Activated CD8-positive, alpha-beta memory T cell treated with anti-CD3 and anti-CD28 coated beads for 24 hours (primary cell): ENCODE data around the gene MEAF6.
A peak's percentile ranks its signal among the peaks of the same experiment; 100 is the strongest.
"Not testable (repeated sequence)": the region's sequence is repeated elsewhere in the genome, so short reads cannot be mapped to it uniquely, and the experiment has no call there.

ENCODE experiments used
- DNase-seq: peaks from one replicate; pipeline ENCODE4 v3.0.0-alpha.2; 2020

The MEAF6 gene

DNA sequence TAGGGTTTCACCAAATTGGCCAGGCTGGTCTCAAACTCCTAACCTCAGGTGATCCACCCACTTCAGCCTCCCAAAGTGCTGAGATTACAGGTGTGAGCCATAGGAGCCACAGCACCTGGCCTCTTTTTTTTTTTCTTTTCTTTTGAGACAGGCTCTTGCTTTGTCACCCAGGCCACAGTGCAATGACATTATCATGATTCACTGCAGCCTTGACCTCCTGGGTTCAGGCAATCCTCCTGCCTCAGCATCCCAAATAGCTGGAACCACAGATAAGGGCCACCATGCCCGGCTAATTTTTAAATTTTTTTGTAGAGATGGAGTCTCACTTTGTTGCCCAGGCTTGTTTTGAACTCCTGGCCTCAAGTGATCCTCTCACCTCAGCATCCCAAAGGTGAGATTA is 15.3 kb upstream of the MEAF6 start:
- not testable (repeated sequence) for DNase-seq

DNA sequence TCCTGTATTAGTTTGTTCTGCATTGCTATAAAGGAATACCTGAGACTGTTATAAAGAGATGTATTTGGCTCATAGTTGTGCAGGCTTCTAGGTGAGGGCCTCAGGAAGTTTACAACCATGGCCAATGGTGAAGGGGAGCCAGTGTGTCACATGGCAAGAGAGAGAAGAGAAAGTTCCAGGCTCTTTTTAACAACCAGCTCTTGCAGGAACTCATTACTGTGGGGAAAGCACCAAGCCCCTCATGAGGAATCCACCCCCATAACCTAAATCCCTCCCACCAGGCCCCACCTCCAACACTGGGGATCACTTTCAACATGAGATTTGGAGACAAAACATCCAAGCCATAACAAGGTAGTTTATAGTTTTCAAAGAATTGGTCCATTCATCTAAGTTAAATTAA is 5.0 kb upstream of the MEAF6 start:
- DNase-seq, result no peak

DNA sequence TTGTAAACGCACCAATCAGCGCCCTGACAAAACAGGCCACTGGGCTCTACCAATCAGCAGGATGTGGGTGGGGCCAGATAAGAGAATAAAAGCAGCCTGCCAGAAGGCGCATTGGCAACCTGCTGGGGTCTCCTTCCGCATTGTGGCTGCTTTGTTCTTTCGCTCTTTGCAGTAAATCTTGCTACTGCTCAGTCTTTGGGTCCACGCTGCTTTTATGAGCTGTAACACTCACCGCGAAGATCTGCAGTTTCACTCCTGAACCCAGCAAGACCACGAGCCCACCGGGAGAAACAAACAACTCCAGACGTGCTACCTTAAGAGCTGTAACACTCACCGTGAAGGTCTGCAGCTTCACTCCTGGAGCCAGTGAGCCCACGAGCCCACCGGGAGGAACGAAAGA is 4.4 kb upstream of the MEAF6 start:
- DNase-seq, result peak; percentile 81

DNA sequence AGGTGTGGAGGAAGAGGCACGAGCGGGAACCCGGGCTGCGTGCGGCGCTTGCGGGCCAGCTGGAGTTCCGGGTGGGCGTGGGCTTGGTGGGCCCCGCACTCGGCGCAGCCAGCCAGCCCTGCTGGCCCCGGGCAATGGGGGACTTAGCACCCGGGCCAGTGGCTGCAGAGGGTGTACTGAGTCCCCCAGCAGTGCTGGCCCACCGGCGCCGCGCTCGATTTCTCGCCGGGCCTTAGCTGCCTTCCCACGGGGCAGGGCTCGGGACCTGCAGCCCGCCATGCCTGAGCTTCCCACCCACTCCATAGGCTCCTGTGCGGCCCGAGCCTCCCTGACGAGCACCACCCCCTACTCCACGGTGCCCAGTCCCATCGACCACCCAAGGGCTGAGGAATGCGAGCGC is 3.7 kb upstream of the MEAF6 start:
- DNase-seq, result not testable (repeated sequence)

DNA sequence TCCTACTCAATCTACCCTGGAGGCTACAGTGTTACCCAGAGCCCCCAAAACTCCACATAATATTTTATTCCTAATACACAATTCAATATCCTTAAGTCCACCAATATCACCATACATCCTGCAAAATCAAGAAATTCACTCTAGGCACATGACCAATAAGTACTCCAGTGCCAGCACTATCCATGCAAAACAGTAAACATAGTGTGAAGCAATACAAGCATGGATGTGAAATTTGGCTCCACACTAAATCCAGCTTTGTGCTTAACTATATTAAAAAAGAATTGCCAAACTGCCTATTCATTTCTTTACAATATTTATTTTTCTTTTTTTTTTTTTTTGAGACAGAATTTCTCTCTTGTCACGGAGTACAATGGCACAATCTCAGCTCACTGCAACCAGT is 3.0 kb upstream of the MEAF6 start:
- no peak for DNase-seq

DNA sequence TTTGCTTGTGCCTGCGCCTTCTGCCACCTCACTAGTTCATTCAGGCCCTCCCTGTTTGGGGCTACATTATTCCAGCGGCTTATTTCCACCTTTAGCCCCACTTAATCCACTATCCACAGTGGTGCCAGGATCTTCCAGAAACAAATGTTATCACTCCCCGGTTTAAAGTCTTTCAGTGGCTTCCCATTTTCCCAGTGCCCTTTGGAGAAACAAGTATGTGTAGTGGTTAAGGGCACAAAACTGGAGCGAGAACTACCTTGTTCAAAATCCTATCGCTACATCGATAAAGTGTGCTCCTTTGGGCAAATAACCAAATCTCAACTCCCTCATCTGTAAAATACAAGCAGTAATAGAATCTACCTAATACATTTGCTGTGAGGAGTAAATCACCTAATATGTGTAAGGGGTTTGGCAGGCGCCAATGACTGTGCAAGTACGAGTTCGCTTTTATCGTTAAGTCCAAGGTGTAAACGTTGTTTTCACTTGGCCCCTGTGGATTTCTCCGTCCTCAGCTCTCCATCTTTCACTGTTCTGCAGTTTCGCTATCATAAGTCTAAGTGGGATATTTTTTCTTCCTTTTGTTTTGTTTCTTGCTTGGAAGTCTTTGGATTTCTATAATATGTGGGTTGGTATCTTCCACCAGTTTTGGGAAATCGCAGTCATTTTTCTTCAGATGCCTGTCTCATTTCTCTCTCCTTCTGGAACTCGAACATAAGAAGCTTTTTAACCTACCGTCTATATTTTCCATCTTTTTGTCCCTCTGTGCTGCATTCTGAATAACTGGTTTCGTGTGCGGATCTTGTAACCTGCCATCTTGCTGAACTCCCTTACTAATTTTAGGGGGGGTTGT is 844 bp upstream of the MEAF6 start:
- DNase-seq, result no peak

DNA sequence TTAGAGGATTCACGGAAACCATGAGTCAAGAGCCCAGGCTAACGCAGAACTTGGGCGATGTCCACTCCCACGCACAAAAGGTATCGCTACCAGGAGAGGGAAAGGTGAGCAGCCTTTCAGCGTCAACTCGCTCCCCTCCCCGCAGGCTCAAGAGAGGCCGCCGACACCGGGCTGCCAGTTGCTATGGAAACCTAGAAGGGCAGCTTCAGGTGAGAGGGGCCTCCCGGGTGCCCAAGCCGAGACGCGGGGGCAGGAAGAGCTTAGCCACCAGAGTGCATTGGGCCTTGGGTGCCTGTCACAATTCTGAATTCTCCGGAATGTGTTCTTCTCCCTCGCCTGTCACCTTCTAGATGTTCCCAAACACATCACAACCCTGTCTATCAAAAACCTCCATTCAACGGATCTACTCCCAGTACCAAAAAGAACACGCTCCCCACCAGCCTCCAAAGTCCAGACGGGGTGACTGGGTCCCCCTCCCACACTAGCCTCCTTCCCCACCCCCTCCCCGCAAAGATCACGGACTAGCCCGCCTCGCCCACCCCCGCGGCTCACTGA is 694 bp downstream of the MEAF6 start:
- peak; percentile 84 for DNase-seq

DNA sequence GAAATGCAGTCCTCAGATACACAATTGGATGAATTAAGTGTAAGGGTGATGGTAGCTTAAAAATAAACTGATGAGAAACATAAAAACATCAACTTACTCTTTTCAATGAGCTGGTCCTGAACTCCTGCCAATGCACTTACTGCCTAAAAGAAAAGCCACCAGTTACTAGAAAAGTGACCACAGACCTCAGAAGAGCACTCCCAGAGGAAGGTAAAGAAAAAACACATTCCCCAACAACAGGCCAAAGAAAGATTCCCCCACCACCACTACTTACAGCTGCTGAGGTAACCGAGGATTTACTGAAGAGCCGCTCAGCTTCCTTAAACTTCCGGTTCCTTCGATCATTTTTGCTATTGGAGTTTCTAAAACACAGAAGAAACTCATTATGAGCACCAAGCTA is 5.4 kb downstream of the MEAF6 start:
- DNase-seq, result no peak

DNA sequence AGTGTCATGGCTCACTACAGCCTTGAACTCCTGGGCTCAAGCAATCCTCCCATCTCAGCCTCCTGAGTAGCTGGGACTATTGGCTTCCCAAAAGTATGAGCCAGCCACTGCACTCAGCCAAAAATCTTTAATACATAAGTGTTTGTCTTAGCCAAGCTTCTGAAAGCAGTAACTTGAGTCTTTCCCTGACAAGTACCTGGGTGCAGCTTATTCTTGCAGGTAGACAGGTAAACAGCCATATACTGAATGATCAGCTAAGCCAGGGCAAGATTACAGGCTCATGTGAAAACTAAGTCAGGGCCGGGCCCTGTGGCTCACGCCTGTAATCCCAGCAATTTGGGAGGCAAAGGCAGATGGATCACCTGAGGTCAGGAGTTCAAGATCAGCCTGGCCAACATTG is 7.8 kb downstream of the MEAF6 start:
- DNase-seq, result no peak

DNA sequence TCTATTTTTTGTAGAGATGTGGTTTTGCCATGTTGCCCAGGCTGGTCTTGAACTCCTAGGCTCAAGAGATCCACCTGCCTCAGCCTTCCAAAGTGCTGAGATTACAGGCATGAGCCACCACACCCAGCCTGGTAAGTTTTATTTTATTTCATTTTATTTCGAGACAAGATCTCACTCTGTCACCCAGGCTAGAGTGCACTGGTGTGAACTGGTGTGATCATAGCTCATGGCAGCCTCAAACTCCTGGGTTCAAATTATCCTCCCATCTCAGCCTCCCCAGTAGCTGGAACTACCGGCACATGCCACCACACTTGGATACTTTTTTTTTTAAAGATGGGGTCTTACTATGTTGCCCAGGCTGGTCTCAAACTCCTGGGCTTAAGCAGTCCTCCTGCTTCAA is 11.8 kb downstream of the MEAF6 start:
- not testable (repeated sequence) for DNase-seq

DNA sequence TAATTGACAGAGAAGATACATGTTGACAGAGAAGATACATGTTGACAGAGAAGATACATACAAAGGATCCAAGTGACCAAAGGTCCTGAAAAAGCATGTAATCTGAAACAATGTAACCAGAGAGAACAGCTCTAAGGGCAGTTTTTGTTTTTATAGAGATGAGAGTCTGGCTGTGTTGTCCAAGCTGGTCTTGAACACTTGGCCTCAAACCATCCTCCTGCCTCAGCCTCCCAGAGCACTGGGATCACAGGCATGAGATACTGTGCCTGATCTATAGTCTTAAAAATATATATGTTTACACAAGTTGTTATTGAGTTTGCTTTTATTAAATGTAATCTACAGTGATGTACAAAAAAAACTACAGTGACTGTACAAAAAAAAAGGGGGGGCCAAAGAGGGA is 12.5 kb downstream of the MEAF6 start:
- DNase-seq, result no peak

DNA sequence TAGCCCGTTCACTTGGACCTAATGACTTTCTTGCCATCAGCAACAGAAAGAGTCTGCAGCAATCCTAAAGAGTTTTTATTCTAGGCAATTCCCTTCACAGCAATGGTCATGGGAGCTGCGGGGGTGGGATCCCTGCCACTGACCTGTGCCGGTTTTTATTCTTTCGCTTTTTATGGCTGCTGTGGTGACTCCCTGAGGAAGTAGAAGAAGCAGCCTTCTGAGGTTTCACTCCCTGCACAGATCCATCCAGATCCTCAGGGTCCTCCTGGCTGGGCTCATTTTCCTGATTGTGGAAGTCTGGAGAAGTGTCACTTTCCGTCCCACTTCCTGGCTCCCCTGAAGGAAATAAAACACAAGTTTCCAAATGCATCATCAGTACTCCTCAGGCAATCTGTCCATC is 12.9 kb downstream of the MEAF6 start:
- DNase-seq, result no peak

DNA sequence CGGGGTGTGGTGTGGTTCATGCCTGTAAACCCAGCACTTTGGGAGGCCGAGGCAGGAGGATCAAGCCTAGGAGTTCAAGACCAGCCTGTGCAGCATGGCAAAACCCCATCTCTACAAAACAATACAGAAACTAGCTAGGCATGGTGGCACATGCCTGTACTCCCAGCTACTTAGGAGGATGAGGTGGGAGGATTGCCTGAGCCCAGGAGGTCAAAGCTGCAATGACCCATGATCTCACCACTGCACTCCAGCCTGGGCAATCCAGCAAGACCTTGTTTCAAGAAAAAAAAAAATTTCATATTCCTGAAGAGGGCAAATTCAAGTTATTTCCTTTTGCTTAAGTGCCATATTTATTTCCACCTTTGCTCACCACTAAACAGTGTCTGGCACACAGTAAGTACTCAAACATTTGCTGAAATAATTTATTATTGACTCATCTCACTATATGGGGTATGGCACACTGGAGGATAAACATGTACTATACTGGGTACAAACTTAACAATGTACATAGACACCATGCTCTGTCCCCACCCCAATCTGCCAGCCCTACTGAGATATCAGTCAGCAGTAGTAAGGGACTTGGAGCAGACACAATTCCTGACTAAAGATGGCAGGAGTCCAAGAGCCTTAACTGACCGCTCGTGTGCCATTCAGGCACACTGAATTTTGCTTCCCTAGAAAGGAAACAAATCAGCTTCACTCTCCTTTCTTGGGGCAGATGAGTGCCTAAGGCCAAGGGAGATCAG is 15.5 kb downstream of the MEAF6 start:
- no peak for DNase-seq

DNA sequence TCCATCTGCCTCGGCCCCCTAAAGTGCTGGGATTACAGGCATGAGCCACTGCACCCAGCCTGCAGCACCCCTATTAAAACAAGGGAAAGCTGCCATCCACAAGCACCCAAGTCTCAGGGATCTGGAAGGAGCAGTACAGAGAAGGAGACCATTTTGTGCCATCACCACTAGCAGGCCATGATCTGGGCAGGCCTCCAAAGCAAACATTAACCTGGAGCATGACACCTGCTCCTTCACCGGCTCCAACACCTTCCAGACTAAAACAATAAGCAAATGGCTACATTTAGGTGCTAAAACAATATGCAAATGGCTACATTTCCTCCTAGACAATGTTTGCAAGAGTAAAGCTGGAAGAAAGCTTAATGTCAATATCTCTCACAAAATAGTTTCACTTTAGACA is 16.7 kb downstream of the MEAF6 start:
- DNase-seq, result no peak

DNA sequence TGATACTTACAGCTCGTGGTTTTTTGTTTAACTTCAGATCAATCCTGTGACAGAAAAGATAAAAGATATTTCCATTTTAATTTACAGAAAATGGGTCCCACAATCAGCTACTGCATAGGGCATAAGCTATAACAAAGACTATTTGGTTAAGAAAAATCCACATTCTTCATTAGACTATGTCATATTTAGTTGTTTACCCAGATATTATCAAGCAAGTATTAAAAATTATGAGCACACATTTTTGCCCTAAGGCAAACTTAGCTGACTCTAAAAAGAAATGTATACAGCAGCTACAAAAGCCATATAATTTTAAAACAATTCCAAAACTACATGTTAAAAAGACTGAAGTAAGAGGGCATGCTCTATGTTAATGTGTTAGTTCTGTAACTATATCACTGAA is 18.7 kb downstream of the MEAF6 start:
- DNase-seq, result no peak

DNA sequence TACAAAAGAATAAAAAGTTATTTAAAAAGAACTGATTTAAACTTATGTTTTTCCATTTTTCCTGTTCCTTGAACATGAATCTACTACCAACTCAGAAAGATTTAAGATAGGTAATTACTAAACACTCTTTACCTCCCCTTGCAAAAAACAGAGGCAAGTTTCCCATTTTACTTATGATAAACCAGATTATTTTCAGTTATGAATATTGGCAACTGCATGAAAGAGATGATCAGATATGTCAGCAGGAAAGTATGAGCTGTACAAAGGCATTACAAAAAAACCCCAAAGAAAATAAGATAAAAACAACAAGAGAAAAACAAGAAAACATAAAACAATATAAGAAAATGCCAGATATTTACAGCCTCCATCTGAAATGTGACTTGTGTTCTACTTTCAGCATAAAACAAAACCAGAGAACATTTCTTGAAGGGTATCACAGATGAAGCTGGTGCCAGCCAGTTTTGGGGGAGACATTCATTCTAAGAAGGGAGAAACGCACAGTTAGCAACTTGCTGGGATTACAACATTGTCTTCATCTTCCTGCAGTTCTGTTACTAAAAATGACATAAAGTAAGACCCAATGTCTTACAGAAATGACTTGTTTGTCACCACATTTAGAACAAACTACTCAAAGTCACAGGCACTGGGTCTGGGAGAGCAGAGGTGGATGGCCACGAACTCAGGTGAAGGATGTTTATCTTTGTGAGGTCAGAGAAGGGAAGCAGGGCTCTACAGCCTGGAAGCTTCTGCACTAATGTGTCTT is 21.0 kb downstream of the MEAF6 start:
- DNase-seq, result no peak

DNA sequence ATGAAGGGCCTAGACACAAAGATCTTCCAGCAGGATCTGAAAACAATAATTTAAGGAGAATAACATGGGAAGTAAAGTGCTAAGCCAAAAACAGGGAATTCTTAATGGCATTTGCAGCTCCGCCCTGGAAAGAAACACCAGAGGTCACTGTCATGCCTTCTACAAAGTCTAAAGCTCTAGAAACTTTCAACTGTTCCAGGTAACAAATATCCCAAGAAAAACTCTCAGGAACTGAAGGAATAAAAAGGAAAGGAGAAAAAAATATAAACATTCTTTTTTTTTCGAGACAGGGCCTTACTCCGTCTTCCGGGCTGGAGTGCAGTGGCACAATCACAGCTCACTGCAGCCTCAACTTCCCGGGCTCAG is 27.0 kb downstream of the MEAF6 start:
- no peak for DNase-seq

DNA sequence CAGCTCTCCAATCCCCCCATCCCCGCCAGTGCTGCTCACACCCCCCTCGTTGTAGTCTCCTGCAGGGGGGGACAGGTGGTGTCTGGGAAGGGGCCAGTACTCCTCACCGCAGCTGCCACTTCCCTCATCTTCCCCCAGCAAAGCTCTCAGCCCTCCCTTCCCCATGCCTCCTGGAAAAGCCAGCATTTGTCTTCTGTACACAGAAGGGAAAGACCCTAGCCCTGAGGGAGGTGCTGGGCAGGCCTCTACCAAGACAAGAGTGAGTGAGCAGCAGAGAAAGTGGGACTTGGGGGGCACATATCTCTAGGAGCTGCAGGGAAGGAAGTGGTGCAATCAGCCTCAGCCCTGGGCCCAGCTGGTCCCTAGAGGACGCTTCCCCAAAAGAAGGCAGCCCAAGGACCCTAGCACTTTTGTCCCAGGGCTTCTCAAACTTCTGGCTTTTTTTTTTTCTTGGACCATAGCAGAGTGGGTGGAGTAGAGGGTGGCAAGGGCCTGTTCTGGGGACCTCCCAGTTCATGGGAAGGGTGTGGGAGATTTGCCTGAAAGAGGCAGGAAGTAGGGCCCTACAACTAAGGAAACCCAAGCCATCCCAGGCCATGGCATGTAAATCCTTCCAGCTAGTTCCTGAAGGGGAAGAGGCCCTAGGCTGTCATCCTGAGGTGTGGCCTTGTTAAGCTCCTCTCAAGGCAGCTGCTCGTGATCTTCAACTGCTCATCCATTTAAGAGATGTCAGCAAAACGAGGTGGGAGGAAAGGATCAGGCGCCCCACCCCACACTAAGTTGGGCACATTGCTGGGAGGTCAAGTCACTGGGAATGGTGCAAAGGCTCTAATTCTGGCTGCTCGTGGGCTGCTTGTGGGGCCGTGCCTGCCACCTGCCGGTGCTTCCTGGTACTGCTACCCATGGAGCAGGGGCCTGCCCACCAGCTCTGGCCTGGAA is 27.6 kb downstream of the MEAF6 start:
- DNase-seq, result peak; percentile 96

DNA sequence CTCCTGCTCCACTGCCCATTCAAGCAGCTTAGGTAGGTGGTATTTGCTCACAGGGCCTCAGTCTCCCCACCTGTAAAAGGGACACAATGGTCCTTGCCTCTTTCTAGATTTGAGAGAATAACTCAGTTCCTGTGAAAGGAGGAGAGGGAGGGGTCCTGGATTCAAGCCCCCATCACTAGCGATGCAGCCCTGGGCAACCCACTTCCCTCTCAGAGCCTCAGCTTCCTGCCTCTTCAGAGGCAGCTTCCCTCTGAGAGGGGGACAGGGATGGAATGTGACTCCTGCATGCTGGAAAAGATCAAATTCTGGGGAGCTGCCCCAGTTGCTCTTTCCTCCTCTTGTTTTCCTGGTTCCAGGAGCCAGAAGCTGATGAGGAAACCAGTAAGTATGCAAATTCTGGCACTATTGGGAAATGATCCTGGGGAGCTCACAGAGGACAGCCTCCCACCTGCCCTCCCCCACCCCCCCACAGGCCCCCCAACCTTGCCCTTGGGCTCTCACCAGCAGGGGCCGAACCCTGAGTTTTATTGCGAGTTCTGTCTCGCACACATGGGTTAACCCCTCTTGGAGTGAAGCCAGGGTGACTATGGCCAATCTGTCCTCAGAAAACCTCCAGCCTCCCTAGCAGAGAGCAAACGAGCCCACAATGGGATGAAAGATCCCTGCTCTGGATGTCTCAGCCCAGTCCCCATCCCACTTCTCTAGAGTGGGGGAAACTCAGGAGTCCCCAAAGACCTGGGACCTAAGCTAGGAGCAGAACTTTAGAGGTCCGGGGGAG is 28.5 kb downstream of the MEAF6 start:
- DNase-seq, result no peak

DNA sequence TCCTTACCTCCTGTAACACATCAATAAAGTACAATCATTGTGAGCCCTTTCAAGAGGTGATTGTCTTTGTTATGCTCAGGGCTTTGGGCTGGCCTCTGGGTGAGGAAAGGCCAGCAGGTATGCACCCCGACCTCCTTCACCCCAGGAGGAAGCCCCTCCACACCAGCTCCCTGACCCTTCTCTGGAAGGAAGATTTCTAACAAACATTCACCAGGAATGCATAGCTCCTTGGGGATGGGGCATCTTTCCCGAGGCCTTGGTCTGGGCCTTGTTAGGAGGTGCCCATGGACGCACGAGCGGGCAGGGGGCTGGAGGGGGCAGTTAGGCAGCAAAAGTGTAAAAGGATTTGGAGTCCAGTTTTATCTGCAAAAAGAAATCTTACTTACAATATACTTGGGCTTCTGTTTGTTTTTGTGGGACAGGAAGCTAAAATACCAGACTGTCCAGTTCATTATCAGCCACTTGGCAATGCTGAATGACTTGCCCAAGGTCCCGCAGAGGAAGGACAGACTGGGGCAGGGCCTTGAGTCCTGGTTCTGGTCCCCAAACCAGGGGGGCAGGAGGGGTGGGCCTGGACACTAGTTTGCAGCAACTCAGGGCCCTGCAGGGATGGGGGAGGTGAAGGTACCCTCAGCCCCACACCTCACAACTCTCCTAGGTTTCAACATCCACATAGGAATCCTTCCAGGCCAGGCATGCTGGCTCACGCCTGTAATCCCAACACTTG is 30.1 kb downstream of the MEAF6 start:
- peak; percentile 59 for DNase-seq

DNA sequence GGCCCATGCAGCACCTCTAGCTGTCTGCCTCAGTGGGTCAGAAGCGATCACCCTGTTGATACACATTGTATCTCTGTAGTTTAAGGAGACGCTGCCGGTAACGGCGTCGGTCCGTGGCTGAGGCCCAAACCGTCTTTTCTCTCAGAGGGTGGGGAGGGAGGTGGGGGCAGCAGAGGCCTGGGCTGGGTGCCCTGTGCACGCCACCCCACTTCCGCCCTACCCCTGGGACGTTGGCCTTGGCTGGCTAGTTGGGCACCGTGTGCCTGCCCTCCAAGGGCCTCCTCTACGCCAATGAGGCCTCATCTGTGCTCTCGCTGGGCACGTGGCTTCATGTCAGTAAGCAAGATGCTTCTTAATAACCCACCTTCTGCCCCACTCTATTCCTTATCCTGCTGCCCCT is 30.8 kb downstream of the MEAF6 start:
- no peak for DNase-seq
